Fibroblast of mammary gland (primary cell): Measurements from ENCODE around the gene SHROOM2.
A peak's percentile ranks its signal among the peaks of the same experiment; 100 is the strongest.

Experiments
- DNase-seq: peaks from one replicate; pipeline ENCODE4 v3.0.0-alpha.2; 2010; ENCODE audit warnings: low read depth
- H3K4me3 ChIP-seq: 2 replicates; pipeline ENCODE4 v1.5.1; 2011; ENCODE audit warnings: low read depth, mild to moderate bottlenecking, low read length, moderate library complexity; ENCODE audit not compliant: control insufficient read depth
- TF ChIP-seq, protein P1 (sequence below): conservative IDR thresholded peaks from 2 replicates; pipeline ENCODE4 v1.5.1; 2011; ENCODE audit warnings: low read depth, low read length, inconsistent platforms; ENCODE audit not compliant: control insufficient read depth, insufficient read depth

Gene SHROOM2

DNA sequence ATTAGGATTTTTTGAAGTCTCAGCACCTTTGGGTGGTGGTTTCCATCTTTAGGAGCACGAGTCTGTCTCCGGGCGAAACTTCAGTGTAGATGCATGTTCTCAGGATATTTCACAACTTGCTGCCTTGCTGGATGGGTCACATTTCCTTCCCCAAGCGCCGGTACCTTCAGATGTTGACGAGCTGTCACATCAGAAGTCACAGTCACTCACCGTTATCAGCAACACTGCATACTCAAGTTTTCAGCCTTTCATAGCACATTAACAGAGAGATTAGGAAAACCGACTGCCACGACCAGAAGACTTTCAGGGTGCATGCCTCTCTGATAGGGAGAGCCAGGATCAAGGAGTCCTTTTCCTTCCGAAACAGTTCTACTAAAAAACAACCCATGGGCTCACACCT is 77.8 kb downstream of the SHROOM2 start:
- TF ChIP-seq, protein P1, sequence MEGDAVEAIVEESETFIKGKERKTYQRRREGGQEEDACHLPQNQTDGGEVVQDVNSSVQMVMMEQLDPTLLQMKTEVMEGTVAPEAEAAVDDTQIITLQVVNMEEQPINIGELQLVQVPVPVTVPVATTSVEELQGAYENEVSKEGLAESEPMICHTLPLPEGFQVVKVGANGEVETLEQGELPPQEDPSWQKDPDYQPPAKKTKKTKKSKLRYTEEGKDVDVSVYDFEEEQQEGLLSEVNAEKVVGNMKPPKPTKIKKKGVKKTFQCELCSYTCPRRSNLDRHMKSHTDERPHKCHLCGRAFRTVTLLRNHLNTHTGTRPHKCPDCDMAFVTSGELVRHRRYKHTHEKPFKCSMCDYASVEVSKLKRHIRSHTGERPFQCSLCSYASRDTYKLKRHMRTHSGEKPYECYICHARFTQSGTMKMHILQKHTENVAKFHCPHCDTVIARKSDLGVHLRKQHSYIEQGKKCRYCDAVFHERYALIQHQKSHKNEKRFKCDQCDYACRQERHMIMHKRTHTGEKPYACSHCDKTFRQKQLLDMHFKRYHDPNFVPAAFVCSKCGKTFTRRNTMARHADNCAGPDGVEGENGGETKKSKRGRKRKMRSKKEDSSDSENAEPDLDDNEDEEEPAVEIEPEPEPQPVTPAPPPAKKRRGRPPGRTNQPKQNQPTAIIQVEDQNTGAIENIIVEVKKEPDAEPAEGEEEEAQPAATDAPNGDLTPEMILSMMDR: no peak
- DNase-seq: no peak
- no peak overlapping the region for H3K4me3 ChIP-seq

GRCh38 chrX:9865804-9866472 is 79.7 kb downstream of the SHROOM2 start:
- no peak overlapping the region for H3K4me3 ChIP-seq
- TF ChIP-seq, protein P1: no peak
- DNase-seq: peak; percentile 53

- TF ChIP-seq, protein P1: no peak
- no peak overlapping the region for H3K4me3 ChIP-seq
- peak; percentile 20 for DNase-seq
Measured at GRCh38 chrX:9866633-9867032, 80.4 kb downstream of the SHROOM2 start.

DNA sequence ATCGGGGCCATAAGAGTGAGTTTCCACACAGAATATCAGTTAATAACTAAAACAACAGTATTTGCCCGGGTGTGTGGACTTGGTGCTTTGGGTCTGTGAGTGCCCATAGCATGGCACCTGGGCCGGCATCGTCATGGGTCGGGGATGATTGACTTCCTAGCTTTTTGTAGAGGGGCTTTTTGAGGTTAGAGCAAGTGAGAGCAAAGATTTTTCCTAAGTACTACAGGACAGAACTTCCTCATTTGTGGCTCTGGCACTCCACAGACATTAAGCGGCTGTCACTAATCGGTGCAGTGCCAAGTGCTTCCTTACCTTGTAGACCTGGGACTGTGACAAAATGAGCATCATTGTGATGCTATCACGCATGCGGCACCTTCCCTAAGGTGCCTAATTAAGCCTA is 81.0 kb downstream of the SHROOM2 start:
- TF ChIP-seq, protein P1: no peak
- H3K4me3 ChIP-seq: no peak overlapping the region
- no peak for DNase-seq

DNA sequence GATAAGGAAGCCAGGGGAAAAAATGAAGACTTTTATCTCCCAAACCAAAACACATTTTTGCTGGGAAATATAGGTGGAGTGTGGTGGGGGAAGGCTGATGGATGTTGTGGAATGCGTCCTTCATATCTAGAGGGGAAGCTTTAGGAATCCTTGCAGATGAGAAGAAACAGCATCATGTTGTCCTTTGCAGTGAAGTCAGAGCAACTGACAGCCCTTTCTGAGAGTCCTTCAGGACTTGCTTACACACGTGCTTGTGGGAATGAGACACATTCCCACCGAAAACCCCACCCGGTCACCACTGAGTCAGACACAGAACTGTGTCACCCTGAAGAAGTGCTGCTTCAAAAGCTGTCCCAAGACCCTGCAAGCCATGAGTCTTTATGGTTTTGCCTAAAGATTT is 81.5 kb downstream of the SHROOM2 start:
- no peak for DNase-seq
- H3K4me3 ChIP-seq: no peak overlapping the region
- TF ChIP-seq, protein P1: no peak

DNA sequence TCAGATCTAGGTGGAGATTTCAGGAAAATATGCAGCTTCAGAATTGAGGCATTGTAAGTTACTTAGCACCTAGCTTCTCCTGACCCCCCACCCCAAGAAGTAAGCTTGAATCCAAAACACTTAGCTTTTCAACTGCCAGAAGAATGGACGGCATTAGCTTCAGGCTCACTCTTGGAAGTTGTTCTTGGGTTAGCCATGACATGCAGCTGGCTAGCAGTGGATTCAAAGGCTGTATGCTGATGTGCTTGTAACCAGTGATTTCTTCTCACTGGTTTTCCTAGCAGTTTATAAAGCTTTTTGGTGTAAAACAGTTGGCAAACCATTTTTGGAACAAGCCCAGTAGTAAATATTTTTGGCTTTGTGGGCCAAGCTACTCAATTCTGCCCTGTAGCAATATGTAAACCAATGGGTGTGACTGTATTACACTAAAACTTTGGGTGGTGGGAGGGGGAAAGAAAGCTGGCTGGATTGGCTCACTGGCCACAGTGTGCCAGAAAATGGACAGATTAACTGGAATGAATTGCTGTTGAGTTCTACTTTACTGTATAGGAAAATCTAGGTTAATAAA is 85.6 kb downstream of the SHROOM2 start:
- TF ChIP-seq, protein P1: no peak
- H3K4me3 ChIP-seq: no peak overlapping the region
- no peak for DNase-seq
